ENCODE results near the gene SNPH.

DNA sequence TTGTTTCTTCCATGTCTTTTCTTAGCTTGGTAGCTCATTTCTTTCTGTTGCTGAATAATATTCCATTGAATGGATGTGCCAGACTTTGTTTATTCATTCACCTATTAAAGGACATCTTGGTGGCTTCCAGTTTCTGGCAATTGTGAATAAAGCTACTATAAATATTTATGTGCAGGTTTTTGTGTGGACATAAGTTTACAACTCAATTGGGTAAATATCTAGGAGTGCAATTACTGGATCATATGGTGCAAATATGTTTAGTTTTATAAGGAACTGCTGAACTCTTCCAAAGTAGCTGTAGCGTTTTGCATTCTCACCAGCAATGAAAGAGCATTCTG lies 79.6 kb downstream of the SNPH start:
- TF ChIP-seq ESRRA (IDR thresholded peaks at IDR 0.05; ENCODE audit: borderline replicate concordance, low read length) (no peak), CEBPB (IDR thresholded peaks at IDR 0.05) (no peak), CHD2 (IDR thresholded peaks at IDR 0.05; ENCODE audit: low read length, partially characterized antibody) (no peak), POLR2A (IDR thresholded peaks at IDR 0.05; ENCODE audit: low read length) (no peak), MAFK (IDR thresholded peaks at IDR 0.05; ENCODE audit: partially characterized antibody) (no peak), FOSB (CRISPR knock-in tag; IDR thresholded peaks at IDR 0.05) (no peak), RNF2 (IDR thresholded peaks at IDR 0.05; ENCODE audit: borderline replicate concordance, low read depth) (no peak)
- TF ChIP-seq, protein P1, sequence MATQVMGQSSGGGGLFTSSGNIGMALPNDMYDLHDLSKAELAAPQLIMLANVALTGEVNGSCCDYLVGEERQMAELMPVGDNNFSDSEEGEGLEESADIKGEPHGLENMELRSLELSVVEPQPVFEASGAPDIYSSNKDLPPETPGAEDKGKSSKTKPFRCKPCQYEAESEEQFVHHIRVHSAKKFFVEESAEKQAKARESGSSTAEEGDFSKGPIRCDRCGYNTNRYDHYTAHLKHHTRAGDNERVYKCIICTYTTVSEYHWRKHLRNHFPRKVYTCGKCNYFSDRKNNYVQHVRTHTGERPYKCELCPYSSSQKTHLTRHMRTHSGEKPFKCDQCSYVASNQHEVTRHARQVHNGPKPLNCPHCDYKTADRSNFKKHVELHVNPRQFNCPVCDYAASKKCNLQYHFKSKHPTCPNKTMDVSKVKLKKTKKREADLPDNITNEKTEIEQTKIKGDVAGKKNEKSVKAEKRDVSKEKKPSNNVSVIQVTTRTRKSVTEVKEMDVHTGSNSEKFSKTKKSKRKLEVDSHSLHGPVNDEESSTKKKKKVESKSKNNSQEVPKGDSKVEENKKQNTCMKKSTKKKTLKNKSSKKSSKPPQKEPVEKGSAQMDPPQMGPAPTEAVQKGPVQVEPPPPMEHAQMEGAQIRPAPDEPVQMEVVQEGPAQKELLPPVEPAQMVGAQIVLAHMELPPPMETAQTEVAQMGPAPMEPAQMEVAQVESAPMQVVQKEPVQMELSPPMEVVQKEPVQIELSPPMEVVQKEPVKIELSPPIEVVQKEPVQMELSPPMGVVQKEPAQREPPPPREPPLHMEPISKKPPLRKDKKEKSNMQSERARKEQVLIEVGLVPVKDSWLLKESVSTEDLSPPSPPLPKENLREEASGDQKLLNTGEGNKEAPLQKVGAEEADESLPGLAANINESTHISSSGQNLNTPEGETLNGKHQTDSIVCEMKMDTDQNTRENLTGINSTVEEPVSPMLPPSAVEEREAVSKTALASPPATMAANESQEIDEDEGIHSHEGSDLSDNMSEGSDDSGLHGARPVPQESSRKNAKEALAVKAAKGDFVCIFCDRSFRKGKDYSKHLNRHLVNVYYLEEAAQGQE (IDR thresholded peaks at IDR 0.05) = no peak
- TF ChIP-seq, protein P2, sequence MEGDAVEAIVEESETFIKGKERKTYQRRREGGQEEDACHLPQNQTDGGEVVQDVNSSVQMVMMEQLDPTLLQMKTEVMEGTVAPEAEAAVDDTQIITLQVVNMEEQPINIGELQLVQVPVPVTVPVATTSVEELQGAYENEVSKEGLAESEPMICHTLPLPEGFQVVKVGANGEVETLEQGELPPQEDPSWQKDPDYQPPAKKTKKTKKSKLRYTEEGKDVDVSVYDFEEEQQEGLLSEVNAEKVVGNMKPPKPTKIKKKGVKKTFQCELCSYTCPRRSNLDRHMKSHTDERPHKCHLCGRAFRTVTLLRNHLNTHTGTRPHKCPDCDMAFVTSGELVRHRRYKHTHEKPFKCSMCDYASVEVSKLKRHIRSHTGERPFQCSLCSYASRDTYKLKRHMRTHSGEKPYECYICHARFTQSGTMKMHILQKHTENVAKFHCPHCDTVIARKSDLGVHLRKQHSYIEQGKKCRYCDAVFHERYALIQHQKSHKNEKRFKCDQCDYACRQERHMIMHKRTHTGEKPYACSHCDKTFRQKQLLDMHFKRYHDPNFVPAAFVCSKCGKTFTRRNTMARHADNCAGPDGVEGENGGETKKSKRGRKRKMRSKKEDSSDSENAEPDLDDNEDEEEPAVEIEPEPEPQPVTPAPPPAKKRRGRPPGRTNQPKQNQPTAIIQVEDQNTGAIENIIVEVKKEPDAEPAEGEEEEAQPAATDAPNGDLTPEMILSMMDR (IDR thresholded peaks at IDR 0.05) = no peak
- TF ChIP-seq, protein P3, sequence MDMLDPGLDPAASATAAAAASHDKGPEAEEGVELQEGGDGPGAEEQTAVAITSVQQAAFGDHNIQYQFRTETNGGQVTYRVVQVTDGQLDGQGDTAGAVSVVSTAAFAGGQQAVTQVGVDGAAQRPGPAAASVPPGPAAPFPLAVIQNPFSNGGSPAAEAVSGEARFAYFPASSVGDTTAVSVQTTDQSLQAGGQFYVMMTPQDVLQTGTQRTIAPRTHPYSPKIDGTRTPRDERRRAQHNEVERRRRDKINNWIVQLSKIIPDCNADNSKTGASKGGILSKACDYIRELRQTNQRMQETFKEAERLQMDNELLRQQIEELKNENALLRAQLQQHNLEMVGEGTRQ (IDR thresholded peaks at IDR 0.05) = no peak
- TF ChIP-seq, protein P4, sequence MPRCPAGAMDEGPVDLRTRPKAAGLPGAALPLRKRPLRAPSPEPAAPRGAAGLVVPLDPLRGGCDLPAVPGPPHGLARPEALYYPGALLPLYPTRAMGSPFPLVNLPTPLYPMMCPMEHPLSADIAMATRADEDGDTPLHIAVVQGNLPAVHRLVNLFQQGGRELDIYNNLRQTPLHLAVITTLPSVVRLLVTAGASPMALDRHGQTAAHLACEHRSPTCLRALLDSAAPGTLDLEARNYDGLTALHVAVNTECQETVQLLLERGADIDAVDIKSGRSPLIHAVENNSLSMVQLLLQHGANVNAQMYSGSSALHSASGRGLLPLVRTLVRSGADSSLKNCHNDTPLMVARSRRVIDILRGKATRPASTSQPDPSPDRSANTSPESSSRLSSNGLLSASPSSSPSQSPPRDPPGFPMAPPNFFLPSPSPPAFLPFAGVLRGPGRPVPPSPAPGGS (IDR thresholded peaks at IDR 0.05) = no peak
- TF ChIP-seq, protein P5, sequence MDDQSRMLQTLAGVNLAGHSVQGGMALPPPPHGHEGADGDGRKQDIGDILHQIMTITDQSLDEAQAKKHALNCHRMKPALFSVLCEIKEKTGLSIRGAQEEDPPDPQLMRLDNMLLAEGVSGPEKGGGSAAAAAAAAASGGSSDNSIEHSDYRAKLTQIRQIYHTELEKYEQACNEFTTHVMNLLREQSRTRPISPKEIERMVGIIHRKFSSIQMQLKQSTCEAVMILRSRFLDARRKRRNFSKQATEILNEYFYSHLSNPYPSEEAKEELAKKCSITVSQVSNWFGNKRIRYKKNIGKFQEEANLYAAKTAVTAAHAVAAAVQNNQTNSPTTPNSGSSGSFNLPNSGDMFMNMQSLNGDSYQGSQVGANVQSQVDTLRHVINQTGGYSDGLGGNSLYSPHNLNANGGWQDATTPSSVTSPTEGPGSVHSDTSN (IDR thresholded peaks at IDR 0.05) = no peak
